Medulla oblongata (tissue), 1 donor: Measurements from ENCODE around the gene OR7C1.
"Not testable (repeated sequence)": the region's sequence is repeated elsewhere in the genome, so short reads cannot be mapped to it uniquely, and the experiment has no call there.

Experiments used
- DNase-seq: peaks from one replicate; pipeline ENCODE4 v3.0.0-alpha.2; 2015; ENCODE audit errors: extremely low spot score

OR7C1 gene

GRCh38 chr19:14835011-14835410 lies at the start of gene OR7C1, which contains the start of gene OR7A5:
TSS of gene OR7C1 (minus strand) at chr19:14835185. CDS start at chr19:14800136, 35,049 bp downstream.
TSS of gene OR7A5 (minus strand) at chr19:14835185. CDS start at chr19:14828241, 6,944 bp downstream.
- no peak for DNase-seq

GRCh38 chr19:14871619-14872230 lies 36.7 kb upstream of the OR7C1 start:
- no peak for DNase-seq

GRCh38 chr19:14868497-14868896 lies 33.5 kb upstream of the OR7C1 start:
- DNase-seq, result no peak

GRCh38 chr19:14848822-14849221 lies 13.8 kb upstream of the OR7C1 start, which contains the start of gene OR7A10:
TSS of gene OR7A10 (minus strand) at chr19:14848922. CDS start at chr19:14841877, 7,045 bp downstream.
- DNase-seq, result no peak

GRCh38 chr19:14843578-14843977 lies 8.6 kb upstream of the OR7C1 start:
- no peak for DNase-seq

GRCh38 chr19:14843169-14843568 lies 8.2 kb upstream of the OR7C1 start:
- DNase-seq, result no peak

- DNase-seq, result no peak
Observed at GRCh38 chr19:14840206-14840605, 5.2 kb upstream of the OR7C1 start.

GRCh38 chr19:14837391-14837790 lies 2.4 kb upstream of the OR7C1 start:
- no peak for DNase-seq

- no peak for DNase-seq
Observed at GRCh38 chr19:14830702-14831101, 4.3 kb downstream of the OR7C1 start.

GRCh38 chr19:14826006-14826405 lies 9.0 kb downstream of the OR7C1 start:
- no peak for DNase-seq

- DNase-seq, result no peak
Observed at GRCh38 chr19:14821937-14822336, 13.0 kb downstream of the OR7C1 start.

GRCh38 chr19:14818588-14818987 lies 16.4 kb downstream of the OR7C1 start:
- DNase-seq, result no peak

- DNase-seq, result no peak
Observed at GRCh38 chr19:14817052-14817451, 17.9 kb downstream of the OR7C1 start.

GRCh38 chr19:14814982-14815652 lies 19.9 kb downstream of the OR7C1 start:
- DNase-seq, result no peak

GRCh38 chr19:14809272-14810057 lies 25.5 kb downstream of the OR7C1 start:
- DNase-seq, result no peak

GRCh38 chr19:14804765-14805164 lies 30.2 kb downstream of the OR7C1 start:
- DNase-seq, result no peak

GRCh38 chr19:14798760-14799159 lies 36.2 kb downstream of the OR7C1 start:
- no peak for DNase-seq

GRCh38 chr19:14796021-14796420 lies 39.0 kb downstream of the OR7C1 start:
- DNase-seq, result no peak

GRCh38 chr19:14795078-14795721 lies 39.8 kb downstream of the OR7C1 start:
- DNase-seq, result no peak

- not testable (repeated sequence) for DNase-seq
Observed at GRCh38 chr19:14792250-14792649, 42.7 kb downstream of the OR7C1 start.

- DNase-seq, result no peak
Observed at GRCh38 chr19:14786421-14786851, 48.5 kb downstream of the OR7C1 start.
